C4-2B (cell line): ENCODE data around the gene ZNF222.

ENCODE experiments used
- H3K27ac ChIP-seq: fragments of 450-650 bp; 2 replicates; pipeline ENCODE4 v1.5.1; 2017
- ZFX ChIP-seq: fragments of 450-650 bp; IDR thresholded peaks from 2 replicates; pipeline ENCODE4 v1.6.1; 2017
- TF ChIP-seq, protein P1 (sequence below): fragments of 450-650 bp; conservative IDR thresholded peaks from 2 replicates; pipeline ENCODE4 v1.5.1; 2017; ENCODE audit warnings: mild to moderate bottlenecking

The ZNF222 gene

GRCh38 chr19:44025217-44025936 is at the start of gene ZNF222:
TSS of gene ZNF222 (plus strand) at chr19:44025379. CDS start at chr19:44025437, 58 bp downstream.
- no peak for TF ChIP-seq ZFX
- TF ChIP-seq, protein P1, sequence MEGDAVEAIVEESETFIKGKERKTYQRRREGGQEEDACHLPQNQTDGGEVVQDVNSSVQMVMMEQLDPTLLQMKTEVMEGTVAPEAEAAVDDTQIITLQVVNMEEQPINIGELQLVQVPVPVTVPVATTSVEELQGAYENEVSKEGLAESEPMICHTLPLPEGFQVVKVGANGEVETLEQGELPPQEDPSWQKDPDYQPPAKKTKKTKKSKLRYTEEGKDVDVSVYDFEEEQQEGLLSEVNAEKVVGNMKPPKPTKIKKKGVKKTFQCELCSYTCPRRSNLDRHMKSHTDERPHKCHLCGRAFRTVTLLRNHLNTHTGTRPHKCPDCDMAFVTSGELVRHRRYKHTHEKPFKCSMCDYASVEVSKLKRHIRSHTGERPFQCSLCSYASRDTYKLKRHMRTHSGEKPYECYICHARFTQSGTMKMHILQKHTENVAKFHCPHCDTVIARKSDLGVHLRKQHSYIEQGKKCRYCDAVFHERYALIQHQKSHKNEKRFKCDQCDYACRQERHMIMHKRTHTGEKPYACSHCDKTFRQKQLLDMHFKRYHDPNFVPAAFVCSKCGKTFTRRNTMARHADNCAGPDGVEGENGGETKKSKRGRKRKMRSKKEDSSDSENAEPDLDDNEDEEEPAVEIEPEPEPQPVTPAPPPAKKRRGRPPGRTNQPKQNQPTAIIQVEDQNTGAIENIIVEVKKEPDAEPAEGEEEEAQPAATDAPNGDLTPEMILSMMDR, result no peak
- H3K27ac ChIP-seq, result peak within 1 kb of the TSS; percentile 66

DNA sequence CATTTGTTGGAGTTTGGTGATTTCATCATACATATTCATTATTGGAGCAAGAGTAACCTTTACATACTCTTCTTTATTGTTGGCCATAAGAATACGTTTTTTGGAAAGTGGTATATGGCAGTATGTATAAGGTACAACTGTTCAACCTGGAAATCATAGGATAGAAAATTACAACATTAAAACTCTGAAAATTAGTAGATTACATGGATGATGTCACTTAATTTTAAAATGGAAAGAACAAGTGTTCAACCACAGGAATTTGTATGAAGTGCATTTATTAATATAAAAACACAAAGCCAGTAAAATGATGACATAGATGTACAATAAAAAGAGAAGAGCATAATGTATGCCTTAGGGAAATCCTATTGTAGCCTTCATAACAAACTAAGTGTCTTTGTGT is 48.4 kb upstream of the ZNF222 start:
- no peak overlapping the region for H3K27ac ChIP-seq
- TF ChIP-seq, protein P1, result no peak
- no peak for TF ChIP-seq ZFX

DNA sequence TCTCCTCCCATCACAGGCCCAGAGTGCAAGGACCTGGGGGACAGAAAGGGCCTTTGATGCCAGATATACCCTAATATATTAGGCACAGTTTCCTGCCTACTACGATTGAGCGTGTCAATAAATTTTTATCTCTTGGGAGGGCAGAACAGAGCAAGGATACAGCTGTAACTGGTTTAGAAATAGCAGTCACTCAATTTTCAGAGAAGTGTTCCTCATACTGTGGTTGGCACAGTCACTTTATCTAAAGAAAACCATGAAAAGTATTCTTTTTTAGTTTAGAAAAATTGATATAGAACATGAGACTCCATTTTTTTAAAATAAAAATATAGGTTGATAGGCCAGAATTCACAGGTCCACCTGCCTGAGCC is 41.7 kb upstream of the ZNF222 start:
- TF ChIP-seq, protein P1, result no peak
- TF ChIP-seq ZFX, result no peak
- no peak overlapping the region for H3K27ac ChIP-seq

DNA sequence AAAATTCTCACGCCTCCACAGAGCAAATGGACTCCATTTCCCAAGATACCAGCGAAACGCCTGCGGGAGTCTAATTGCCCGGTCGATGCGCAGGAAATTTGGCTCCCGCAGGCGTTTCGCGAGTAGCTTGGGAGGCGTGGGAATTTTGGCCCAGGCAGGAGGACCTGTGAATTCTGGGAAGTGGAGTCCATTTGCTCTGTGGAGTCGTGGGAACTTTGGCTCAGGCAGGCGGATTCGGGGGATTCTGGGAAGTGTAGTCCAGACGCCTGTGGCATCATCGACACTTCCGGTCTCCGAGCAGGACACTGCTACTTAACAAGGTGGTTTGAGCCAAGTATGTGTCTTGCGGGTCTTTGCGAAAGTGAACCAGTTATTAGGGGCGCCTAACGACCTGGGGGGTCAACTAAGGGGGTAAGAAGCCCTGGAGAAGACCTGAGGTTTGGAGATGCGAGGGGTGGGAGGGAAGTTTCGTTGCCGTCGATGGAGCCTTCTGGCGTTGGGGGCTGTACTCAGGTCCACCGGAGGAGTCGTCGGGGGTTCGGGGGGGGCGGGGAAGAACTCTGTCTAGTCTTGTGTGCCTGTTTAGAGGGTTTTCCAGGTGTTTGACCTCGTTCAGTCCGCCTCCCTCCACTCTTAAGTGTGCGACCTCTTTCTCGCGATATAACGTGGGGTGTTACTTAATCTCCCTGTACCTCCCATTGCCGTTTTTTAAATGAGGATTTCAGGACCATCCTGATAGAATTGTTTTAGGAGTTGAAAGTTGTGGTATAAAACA is 41.1 kb upstream of the ZNF222 start, which contains the start of gene ZNF155:
ZNF155 (plus strand) TSS at position 277 of the 775 bp plus-strand sequence. CDS start 4,356 bp downstream, outside the sequence.
- TF ChIP-seq ZFX, result no peak
- TF ChIP-seq, protein P1, result no peak
- peak within 1 kb of the TSS; percentile 62 for H3K27ac ChIP-seq

DNA sequence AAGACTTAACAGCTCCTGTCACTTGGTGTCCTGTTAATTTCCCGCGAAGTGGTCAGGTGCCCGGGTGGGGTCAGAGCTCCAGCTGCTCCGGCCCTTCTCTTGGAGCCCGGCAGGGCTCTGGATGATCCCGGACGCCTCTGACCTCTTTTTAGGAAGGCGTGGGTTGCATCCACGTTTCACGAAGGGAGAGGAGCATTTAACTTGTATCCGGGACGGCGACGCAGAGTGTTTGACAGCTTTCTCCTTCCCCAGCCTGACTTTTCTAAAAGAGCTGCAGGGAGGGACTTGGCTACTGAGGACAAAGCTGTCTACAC is 40.5 kb upstream of the ZNF222 start:
- TF ChIP-seq, protein P1, result no peak
- no peak for TF ChIP-seq ZFX
- peak overlapping the region; percentile 62 for H3K27ac ChIP-seq

GRCh38 chr19:43997631-43998290 is 27.4 kb upstream of the ZNF222 start:
- no peak overlapping the region for H3K27ac ChIP-seq
- TF ChIP-seq ZFX, result no peak
- TF ChIP-seq, protein P1, result no peak

GRCh38 chr19:44002212-44002565 is 23.0 kb upstream of the ZNF222 start:
- TF ChIP-seq, protein P1, result no peak
- H3K27ac ChIP-seq, result peak overlapping the region; percentile 67
